Measurements from ENCODE around the gene AGBL1.

DNA sequence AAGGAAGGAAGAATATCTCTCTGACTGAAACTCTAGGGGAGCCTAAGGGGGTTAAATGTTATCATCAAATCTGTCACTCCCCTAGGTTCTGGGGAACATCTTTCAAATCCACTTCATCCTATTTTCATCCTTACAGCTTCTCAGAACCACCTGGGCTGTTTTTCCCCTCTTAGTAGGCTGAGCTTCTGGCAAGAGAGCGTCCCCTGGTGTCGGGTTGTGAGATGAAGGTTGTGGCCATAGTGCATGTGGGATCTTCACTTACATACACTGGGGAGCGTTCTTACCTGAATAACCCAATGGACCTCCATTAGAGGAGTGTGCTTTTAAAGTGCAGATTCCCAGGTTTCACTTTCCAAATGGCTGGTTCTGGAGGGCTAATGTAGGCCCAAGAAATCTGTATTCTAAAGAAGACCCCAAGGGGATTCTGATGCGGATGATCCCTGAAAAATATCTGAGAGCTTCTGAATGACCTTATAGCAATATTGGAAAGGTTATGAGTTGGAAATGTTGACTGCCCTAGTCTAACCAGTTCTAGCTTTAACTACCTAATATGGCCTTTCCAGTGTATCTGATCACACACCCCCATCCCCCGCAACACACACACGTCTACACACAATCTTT lies 663.7 kb downstream of the AGBL1 start:
- TF ChIP-seq ATF2 (tag by site-specific recombination; IDR thresholded peaks at IDR 0.05; ENCODE audit: low read depth) (no peak), ZNF513 (tag by site-specific recombination; IDR thresholded peaks at IDR 0.05) (no peak), CTCF (tag by site-specific recombination; IDR thresholded peaks at IDR 0.05) (no peak), KLF1 (tag by site-specific recombination; IDR thresholded peaks at IDR 0.05) (no peak)
